HG02884 (cell line): Measurements from ENCODE around the gene CCDC177.

Experiments
- ATAC-seq: cut with Tn5 transposase; IDR thresholded peaks from one replicate; pipeline ENCODE4 v1.9.1; 2021; ENCODE audit warnings: mild to moderate bottlenecking, moderate library complexity; ENCODE audit not compliant: unreplicated experiment

The CCDC177 gene

GRCh38 chr14:69532561-69533340 lies 41.9 kb downstream of the CCDC177 start:
- no peak for ATAC-seq

- no peak for ATAC-seq
Measured at GRCh38 chr14:69531135-69531534, 43.5 kb downstream of the CCDC177 start.

- ATAC-seq = no peak
Measured at GRCh38 chr14:69530095-69530494, 44.6 kb downstream of the CCDC177 start.

- no peak for ATAC-seq
Measured at GRCh38 chr14:69529563-69529962, 45.1 kb downstream of the CCDC177 start.

GRCh38 chr14:69528930-69529329 lies 45.7 kb downstream of the CCDC177 start:
- ATAC-seq = no peak

GRCh38 chr14:69528143-69528542 lies 46.5 kb downstream of the CCDC177 start:
- ATAC-seq = no peak

- no peak for ATAC-seq
Measured at GRCh38 chr14:69527635-69528034, 47.0 kb downstream of the CCDC177 start.

GRCh38 chr14:69525896-69526295 lies 48.8 kb downstream of the CCDC177 start:
- no peak for ATAC-seq

GRCh38 chr14:69522026-69522425 lies 52.6 kb downstream of the CCDC177 start:
- ATAC-seq = no peak
